ENCODE results near the gene GALNTL6.

The GALNTL6 gene

DNA sequence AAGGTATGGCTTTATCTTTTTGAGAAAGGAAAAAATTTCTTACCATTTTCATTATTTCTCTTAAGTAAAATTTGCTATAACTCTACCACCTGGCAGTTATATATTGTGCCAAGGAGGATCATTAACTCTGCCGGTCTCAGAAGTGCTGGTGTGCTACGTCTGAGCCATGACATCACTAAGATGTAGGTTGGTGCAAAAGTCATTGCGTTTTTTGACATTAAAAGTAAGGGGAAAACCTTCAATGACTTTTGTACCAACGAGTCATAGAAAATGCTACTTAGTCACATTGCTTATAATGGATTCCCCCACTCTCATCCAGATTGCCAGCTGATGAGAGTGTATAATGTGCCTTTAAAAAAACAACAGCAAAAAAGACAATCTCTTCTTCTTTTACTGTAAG lies 786.4 kb downstream of the GALNTL6 start:
- DNase-seq = no peak

DNA sequence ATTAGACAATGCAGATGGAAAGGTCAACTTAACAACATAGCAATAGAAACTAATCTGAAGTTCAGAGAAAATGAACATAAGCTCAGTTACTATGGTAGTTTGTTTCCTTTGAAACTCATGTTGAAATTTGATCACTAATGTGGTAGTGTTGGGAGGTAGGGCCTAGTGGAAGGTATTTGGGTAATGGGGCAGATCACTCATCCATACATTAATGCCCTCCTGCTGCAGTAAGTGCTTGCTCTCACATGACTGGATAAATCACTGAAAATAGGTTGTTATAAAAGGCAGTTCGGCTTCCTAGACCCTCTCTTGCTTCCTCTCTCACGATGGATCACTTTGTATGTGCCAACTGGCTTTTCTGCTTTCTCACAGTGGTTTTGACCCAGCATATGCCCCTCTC lies 788.0 kb downstream of the GALNTL6 start:
- DNase-seq = no peak

DNA sequence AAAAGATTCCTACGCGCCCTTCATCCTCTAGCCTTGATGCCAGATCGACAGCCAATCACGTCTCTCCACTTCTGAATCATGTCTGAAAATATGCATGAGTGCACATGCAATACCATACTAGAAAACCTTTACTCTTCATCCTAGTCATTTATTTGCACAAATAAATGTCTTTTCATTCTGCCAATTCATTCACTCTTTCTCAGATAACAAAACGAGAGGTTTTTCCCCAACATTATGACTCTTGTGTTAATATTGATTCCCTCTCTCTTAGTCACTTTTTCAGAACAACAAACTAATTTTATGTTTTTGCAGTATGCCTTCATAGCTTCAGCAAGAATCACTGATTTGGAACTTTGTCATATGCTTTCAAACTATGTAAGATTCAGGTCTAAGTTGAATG lies 806.0 kb downstream of the GALNTL6 start:
- no peak for DNase-seq

DNA sequence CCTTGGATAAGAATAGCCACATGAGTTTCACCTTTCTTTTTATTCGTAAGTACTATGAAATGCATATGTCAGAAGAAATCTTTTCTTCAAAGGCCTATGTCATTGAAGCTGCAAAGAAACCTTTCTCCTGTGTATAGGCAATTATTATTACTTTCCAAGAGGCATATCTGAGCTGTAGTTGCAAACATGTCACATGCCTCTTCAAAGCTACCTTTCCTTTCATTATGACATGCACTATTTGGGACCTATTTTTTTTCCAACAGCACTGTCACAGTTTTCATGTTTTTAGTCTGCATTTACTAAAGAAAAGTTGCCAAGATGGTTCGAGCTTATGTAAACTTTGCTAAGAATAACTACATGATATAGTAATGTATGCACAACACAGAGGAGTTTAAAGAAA lies 806.6 kb downstream of the GALNTL6 start:
- no peak for DNase-seq

DNA sequence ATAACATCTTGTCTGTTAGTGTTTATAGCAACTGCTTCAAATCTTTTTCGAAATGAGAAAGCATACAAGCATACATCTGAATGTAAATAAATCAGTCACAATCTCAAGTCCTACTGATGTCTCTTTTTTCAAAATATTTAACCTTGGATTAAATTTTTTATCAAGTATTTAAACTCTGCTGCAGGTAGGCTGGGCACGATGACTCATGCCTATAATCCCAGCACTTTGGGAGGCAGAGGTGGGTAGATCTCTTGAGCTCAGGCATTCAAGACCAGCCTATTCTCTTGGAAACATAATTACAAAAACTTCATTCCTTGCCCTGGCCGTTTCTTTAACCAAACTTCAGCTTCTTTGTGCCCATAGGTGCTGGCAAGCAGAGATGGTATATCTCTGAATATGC lies 815.1 kb downstream of the GALNTL6 start:
- DNase-seq = no peak

DNA sequence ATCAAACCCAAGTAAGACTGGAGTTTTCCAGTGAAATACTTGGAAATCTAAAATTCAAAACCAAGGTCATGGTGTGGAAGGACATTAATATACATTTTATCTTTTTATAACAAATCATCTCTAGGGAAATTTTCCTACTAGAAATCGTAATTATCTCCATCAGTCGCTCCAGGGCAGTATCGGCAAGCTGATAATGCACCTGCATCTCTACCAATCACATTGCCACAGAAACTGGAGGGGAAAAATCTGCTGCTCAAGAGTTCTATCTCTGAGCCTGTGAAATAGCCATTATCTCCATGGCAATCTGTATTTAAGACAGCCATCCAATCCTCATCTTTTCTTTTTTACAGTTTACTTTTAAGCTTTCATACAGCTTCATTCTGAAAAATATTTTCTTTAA lies 817.1 kb downstream of the GALNTL6 start:
- DNase-seq = no peak

DNA sequence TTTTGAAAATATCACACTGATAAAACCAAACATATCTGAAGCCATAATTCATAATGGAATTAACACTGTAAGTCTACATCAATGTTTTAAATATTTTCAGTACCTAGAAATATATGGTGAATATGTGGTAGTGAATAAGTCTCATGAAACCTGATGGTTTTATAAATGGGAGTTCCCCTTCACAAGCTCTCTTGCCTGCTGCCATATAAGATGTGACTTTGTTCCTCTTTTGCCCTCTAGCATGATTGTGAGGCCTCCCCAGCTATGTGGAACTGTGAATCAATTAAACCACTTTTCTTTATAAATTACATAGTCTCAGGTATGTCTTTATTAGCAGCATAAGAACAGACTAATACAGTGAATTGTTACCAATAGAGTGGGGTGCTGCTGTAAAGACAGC lies 818.6 kb downstream of the GALNTL6 start:
- DNase-seq = no peak

DNA sequence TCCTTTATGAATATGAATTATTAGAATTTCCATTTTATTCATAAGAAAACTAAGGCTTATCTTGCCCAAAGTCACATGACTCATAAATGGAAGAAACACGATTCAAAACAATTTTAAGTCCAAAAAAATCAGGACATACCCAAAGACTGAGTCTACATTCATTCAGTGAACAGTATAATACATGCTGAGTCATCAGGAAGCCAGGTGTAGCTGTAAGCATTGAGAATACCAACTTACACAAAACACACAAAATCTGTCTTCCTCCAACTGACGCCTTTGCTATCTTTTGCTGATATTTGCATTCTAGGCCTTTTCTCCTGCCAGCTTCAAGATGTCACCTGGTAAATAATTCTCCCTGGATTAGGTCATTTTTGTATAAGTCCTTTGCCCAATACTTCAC lies 835.3 kb downstream of the GALNTL6 start:
- peak; percentile 9 for DNase-seq

DNA sequence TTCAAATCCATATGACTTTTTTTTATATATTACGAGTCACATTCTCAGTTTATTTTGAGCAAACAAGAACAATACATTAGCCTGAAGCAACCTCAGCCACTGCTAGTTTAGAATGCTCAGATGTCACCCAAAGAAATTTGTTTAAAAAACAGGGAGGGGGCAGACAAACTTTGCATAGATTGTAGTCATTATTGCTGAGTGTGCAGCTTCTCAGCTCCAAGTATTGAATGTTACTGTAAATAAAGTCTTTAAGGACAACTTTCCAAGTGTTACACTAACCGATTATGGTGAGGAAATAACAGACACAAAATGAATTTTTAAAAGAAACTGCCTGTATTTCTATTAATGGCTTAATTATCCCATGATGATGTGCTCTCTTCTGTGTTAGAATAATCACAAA lies 835.9 kb downstream of the GALNTL6 start:
- DNase-seq = no peak

DNA sequence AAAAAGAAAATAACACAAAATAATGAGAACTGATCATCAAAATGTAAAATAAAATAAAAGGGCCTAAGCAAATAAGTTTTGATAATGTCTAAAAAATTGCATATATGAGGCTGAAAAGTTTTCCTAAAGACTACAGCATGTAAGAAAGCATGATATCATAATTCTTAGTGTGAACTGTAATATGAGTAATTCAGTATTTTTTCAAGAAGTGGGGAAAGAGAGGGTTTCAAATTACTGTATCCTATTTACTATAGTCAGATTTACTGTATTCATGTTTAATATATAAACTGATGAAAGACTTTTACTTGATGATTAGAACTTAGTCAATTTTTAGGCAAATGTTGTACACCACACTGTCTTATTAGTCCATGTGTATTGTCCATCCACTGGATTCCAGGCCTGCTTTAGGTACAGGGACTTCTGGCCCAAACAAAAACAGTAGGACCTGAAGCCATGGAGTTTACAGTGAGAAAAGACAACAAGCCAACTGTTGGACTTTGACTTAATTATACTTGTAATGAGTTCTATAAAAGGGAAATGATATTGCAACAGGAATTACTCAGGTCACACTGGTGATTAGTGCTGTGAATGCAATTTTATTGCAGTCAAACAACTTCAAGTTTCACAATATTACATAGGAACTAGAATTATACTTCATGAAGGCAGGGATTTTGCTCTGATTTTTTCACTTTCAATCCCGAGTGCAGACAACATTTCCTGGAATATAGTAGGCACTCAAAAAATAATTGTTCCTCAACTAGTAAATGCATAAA lies 837.7 kb downstream of the GALNTL6 start:
- DNase-seq = no peak

DNA sequence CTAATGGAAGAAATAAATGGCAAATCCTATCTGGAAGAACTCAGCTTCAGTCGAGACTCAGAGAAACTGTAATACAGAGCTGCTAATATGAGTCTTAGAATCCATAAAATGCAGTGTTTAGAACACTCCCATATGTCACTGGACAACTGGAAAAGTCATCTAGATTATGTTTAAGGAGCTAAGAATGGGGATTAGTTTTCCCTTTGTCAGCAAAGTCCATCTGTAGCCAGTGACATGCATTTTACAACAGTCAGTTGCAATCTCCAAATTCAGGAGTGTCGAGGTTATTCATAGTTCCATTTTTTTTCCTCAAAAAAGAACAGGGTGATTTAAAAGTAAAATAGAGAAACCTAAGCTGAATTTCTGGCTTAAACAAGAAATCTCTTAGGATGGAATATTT lies 838.8 kb downstream of the GALNTL6 start:
- no peak for DNase-seq

DNA sequence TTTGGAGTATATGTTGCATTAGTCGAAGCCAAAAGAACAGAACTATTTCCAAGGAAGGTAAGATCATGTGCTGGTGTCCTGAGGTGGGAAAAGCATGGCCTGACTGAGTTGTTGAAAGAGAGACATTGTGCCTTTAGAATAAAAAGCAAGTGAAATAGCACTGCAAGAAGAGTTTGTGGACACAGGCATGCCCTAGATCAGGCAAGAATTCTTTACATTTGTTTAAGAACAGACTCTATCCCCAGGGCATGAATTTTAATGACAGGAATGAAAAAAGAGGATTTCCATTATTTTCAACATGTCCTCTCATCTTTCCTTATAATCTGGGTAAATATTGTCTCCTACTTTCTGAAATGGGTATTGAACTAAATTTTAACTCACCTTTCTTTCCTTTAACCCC lies 839.2 kb downstream of the GALNTL6 start:
- DNase-seq = no peak

DNA sequence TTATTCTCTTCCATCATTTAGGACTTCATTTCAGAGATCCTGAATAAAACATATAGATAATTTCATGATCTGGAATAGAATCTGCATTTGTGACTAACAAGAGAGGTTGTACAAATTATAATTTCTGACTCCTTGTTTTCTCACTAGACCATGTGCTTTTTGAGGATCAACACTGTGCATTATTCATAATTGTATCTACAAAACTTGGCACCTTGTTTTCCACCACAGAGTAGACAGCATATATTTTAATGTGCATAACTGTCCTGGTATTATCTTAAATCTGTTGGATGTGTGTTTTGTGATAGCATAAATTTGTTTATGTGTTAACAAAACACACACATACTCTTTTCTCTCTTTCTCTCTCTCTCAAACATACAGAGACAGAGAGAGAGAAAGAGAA lies 840.5 kb downstream of the GALNTL6 start:
- no peak for DNase-seq

DNA sequence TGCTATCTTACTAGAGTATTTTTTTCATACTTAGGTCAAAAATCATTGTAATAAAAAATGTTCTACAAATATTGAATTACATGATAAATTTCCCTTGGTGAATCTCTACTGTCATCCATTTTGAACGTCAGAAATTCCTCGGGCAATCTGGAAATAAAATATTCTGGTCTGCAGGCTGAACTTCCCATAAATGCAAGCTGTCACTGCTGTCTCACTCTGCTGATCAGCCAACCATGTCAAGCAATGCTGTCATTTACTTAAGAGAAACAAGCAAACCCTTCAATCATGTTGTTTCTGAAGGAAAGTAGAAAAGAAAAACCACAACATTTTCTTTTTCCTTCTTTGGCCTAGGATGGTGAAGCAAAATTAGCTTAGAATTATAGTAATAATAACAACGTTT lies 841.3 kb downstream of the GALNTL6 start:
- DNase-seq = no peak

DNA sequence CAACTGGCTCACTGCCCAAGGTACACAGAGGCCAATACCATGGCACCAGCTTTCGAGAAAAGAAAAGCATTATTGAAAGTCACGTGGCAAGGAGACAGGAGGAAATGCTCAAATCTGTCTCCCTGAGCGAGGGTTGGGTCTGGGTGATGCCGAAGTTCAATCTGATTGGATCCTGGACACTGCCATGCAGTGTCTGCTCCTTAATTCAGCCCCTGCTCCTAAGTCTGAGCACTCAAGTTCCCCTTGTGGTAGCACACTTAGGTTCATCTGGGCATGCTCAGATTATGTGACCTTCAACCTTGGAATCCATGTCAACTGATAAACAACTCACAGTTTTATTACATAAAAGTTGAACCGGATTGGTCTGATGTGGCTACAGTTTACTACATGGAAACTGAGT lies 842.9 kb downstream of the GALNTL6 start:
- DNase-seq = no peak

DNA sequence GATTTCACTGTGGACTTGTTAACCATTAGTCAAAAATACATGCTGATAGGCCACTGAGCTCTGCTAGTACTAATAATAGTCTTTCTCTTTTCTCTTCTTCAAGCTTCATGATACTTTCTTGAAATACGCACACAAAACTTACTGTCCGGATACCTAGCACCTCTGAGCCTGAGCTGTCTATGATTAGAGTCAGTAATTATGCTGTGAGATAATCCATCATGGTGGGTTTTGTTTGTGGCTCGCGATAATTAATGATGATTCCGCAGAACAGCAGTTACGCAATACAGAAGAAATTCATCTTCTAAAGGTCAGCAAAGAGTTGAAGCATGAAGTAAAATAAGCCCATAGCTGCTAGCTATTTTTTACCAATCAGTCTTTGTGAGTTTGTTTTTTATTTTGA lies 843.9 kb downstream of the GALNTL6 start:
- no peak for DNase-seq

DNA sequence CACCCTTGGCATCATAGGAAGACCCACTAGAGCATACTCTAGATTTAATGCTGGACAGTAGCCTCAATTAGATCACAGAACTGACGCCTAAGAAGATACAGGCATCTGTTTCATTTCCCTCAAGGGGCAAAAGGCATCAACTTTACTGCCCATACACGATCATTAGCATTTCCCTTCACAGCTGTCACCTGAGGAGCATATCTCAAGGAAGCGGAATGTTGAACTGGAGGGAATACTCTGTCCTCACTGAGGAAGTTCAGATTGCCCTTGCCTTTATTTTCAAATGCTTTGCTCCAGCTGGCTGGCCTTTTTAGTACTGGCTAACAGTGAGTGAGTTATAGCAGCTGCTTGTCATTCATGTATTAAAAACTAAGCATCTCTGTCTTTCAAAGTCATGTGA lies 847.0 kb downstream of the GALNTL6 start:
- no peak for DNase-seq

DNA sequence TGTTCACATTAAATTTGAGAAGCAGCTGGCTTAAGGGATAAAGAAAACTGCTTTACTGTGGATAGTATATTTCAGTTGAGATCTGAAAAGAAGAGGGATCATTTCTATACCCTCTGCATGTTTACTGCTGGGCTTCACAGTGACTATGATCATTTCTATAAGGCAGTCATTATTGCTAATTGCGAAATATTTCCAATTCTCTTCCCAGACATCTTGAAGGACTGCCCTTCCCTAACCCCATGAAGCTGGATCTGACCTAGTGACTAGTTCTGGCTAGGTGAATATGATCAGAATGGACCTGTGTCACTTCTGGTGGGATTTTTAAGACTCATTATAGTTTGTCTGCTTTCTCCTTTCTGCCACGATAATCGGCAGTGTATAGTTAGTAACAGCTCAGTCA lies 848.9 kb downstream of the GALNTL6 start:
- DNase-seq = no peak

DNA sequence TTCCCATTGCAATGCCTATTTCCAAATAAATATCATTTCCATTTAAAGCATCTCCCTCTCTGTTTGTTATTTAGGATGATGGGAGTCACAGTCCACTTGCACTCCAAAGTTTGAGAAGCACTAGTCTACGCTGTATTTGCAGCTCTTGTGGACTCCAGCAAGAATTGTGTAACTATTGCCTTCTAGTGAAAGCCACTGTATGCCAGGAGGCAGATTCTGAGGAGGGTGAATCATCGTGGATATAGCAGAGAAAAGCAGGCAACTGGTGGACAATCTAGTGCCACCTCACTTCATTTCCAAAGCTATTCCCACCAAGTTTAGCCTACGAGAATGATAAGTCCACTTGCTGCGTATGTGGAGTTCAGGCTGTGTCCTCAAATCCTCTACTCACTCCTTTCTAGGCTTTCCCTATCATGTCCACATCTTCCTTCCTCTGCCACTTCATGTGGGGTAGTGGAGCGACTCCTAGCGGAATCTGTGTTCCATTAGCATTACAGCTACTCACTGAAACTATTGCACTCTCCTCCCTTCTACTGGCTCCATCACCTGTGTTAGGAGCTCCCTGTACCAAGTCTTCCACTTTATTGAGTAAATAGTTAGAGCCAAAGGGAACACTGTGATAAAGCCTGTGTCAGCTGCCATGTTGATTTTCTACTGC lies 853.6 kb downstream of the GALNTL6 start:
- no peak for DNase-seq

DNA sequence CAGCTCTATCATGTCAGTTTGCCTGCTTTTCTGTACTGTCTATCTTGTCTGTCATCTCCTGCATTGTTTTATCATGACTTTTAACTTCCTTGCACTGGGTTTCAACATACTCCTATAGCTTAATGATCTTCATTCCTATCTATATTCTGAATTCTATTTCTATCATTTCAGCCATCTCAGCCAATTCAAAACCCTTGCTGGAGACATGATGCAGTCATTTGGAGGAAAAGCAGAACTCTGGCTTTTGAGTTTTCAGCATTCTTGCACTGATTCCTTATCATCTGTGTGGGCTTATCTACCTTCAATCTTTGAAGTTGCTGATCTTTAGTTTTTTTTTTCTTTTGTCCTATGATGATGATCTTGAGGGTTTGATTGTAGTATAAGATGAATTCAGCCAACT lies 861.6 kb downstream of the GALNTL6 start:
- no peak for DNase-seq

DNA sequence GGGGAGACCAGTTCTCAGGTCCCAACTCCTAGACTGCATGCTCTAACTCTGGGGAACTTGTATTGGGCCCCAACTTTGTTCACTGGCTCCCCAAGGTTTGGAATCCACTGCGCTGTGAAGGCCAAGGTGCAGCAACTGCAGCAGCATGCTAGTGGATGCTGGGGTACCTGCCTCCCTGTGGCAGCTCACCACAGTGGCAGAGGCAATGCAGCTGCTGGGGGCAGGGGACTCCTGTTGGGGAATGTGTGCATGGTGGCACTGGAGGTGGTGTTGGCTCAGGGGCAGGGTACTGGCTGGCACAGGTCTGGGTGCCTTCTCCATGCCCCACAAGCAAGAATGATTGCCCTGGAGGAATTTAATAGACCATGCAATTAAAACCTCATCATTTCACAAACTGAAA lies 862.0 kb downstream of the GALNTL6 start:
- no peak for DNase-seq

DNA sequence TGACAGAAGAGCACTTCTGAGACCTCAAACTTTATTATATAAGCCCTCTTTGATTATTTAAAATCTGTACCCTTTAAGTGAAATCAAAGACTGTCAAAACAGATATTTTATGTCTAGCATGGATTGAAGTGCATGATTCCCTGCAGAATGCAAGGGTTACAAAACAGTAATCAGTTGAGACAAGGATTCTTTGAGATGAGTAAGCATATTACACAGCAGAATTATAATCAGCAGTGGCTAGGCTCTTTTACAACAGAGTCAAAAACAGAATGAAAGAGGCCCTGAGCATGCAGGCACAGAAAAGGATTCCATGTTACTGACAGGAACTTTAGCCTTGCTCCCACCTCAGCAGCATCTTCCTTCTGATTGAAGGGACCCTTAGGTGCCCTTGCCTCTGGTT lies 867.5 kb downstream of the GALNTL6 start:
- peak; percentile 1 for DNase-seq

DNA sequence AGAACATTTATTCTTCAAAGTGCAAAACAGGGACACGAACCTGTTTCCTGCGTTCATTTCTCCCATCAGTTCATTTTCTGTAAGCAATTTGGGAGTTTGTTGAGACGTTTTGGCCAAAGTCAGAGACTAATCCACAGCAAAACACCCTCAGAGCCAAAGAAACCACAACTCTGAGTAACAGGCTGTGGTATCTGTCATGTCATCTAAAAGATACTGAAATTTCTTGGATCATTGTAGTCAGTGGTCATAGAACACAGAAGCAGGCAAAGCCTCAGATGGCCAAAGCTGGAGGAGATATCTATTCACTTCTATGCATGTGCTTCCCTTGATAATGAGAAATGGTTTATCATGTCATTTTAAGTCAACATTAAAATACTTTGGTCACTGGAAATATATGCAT lies 869.8 kb downstream of the GALNTL6 start:
- DNase-seq = peak; percentile 16

DNA sequence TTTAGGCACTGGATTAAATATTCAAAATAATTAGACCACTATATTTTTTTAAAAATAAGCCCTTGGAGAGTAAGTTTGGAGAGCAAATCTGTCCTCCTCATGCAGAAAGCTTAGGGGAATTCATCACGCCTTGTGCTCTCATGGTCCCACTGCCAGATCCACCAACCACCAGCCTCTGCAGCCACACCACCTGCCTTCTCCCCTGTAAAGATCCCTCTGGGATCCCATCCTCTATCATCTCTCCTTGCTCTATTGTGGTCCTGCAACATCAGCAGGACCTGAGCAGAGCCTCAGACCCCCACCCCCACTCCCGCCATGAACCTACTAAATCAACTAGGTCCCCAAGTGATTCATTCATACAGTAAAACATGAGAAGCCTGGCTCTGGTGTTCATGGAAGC lies 872.8 kb downstream of the GALNTL6 start:
- DNase-seq = no peak

DNA sequence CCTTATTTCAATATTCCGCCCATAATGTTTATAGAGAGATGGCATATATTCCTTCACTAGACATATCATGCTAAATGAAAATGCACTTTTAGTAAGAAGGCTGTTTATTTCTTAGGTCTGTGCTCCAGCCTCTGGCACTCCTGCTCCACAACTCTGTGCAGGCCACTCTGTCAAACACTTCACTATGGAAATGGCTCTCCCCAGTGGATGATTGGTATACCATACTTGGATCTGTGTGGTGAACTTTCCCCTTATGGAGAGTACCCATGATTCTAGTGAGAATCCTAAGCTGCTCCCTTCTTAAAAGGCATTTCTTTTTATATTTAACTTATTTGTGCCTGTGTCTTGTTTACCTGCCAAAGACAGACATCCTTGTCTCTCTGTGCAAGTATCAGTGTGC lies 875.3 kb downstream of the GALNTL6 start:
- DNase-seq = no peak

All from fibroblast of upper back skin (primary cell).